KOPT-K1 (cell line): ENCODE results near the gene ASGR1.

Experiments used
- H3K27ac ChIP-seq: fragments of 200-600 bp; sonication (generic); 2 replicates; pipeline ENCODE4 v1.5.1; 2016; ENCODE audit warnings: antibody characterized with exemption, mild to moderate bottlenecking, low read depth, low read length; ENCODE audit not compliant: poor library complexity, severe bottlenecking
- H3K36me3 ChIP-seq: fragments of 200-600 bp; sonication (generic); 2 replicates; pipeline ENCODE4 v1.5.1; 2017; ENCODE audit warnings: antibody characterized with exemption, mild to moderate bottlenecking, low read length, moderate library complexity; ENCODE audit not compliant: insufficient read depth
- H3K9me3 ChIP-seq: fragments of 200-600 bp; sonication (generic); 2 replicates; pipeline ENCODE4 v1.5.1; 2017; ENCODE audit warnings: antibody characterized with exemption, low read length, mild to moderate bottlenecking; ENCODE audit not compliant: insufficient read depth, poor library complexity, severe bottlenecking

ASGR1 gene

GRCh38 chr17:7207120-7208001 is 28.2 kb upstream of the ASGR1 start:
- peaks cover 12% of the 10 kb centered on the region for H3K36me3 ChIP-seq
- H3K9me3 ChIP-seq = no peaks in the 10 kb centered on the region
- no peak overlapping the region for H3K27ac ChIP-seq

- Histone ChIP-seq H3K9me3 (no peaks in the 10 kb centered on the region), H3K27ac (peak overlapping the region; percentile 60), H3K36me3 (peaks cover 12% of the 10 kb centered on the region)
Measured at GRCh38 chr17:7205561-7205960, 26.4 kb upstream of the ASGR1 start.

- Histone ChIP-seq H3K27ac (peak overlapping the region; percentile 60), H3K9me3 (no peaks in the 10 kb centered on the region), H3K36me3 (peaks cover 12% of the 10 kb centered on the region)
Measured at GRCh38 chr17:7204828-7205461, 25.8 kb upstream of the ASGR1 start.

- Histone ChIP-seq H3K9me3 (no peaks in the 10 kb centered on the region), H3K36me3 (peaks cover 12% of the 10 kb centered on the region), H3K27ac (peak overlapping the region; percentile 60)
Measured at GRCh38 chr17:7204336-7204735, 25.2 kb upstream of the ASGR1 start.

- Histone ChIP-seq H3K27ac (no peak overlapping the region), H3K9me3 (no peaks in the 10 kb centered on the region), H3K36me3 (peaks cover 12% of the 10 kb centered on the region)
Measured at GRCh38 chr17:7203391-7203790, 24.2 kb upstream of the ASGR1 start.

GRCh38 chr17:7196651-7197401 is 17.7 kb upstream of the ASGR1 start:
- Histone ChIP-seq H3K27ac (no peak overlapping the region), H3K9me3 (no peaks in the 10 kb centered on the region), H3K36me3 (peaks cover 10% of the 10 kb centered on the region)

- peaks cover 14% of the 10 kb centered on the region for H3K36me3 ChIP-seq
- H3K9me3 ChIP-seq = no peaks in the 10 kb centered on the region
- no peak overlapping the region for H3K27ac ChIP-seq
Measured at GRCh38 chr17:7195971-7196370, 16.8 kb upstream of the ASGR1 start.

- H3K36me3 ChIP-seq = peaks cover 16% of the 10 kb centered on the region
- no peaks in the 10 kb centered on the region for H3K9me3 ChIP-seq
- H3K27ac ChIP-seq = no peak overlapping the region
Measured at GRCh38 chr17:7192271-7192937, 13.2 kb upstream of the ASGR1 start.

GRCh38 chr17:7191571-7192270 is 12.6 kb upstream of the ASGR1 start:
- Histone ChIP-seq H3K9me3 (no peaks in the 10 kb centered on the region), H3K36me3 (peaks cover 13% of the 10 kb centered on the region), H3K27ac (no peak overlapping the region)

- no peak overlapping the region for H3K27ac ChIP-seq
- peaks cover 7% of the 10 kb centered on the region; the same call in 1 of the 2 replicates for H3K36me3 ChIP-seq
- no peaks in the 10 kb centered on the region for H3K9me3 ChIP-seq
Measured at GRCh38 chr17:7191069-7191468, 11.9 kb upstream of the ASGR1 start.

- Histone ChIP-seq H3K9me3 (no peaks in the 10 kb centered on the region), H3K36me3 (peaks cover 6% of the 10 kb centered on the region; the same call in 1 of the 2 replicates), H3K27ac (no peak overlapping the region)
Measured at GRCh38 chr17:7190276-7190917, 11.2 kb upstream of the ASGR1 start.

GRCh38 chr17:7186241-7186640 is 7.1 kb upstream of the ASGR1 start:
- Histone ChIP-seq H3K36me3 (peaks cover 4% of the 10 kb centered on the region; the same call in 1 of the 2 replicates), H3K27ac (no peak overlapping the region), H3K9me3 (no peaks in the 10 kb centered on the region)

GRCh38 chr17:7184647-7185046 is 5.5 kb upstream of the ASGR1 start:
- Histone ChIP-seq H3K27ac (no peak overlapping the region), H3K36me3 (no peaks in the 10 kb centered on the region), H3K9me3 (no peaks in the 10 kb centered on the region)

- no peaks in the 10 kb centered on the region for H3K9me3 ChIP-seq
- H3K27ac ChIP-seq = no peak overlapping the region
- no peaks in the 10 kb centered on the region for H3K36me3 ChIP-seq
Measured at GRCh38 chr17:7184091-7184488, 4.9 kb upstream of the ASGR1 start.
